Keratinocyte (primary cell): ENCODE results near the gene DRGX. TPM values are rescaled to one million over a fixed set of nuclear protein-coding genes. Genes with fewer than 3 reads are reported as not detected.

Experiments
- DNase-seq: peaks from one replicate; pipeline ENCODE4 v3.0.0-alpha.2; 2011; ENCODE audit warnings: low read depth, missing footprints, low spot score
- FAIRE-seq: peaks from 2 replicates; lab custom pipeline; 2011; peaks lifted over from hg19 to GRCh38; lab: Jason Lieb, UNC
- H2AFZ ChIP-seq: 2 replicates; pipeline ENCODE4 v1.6.0; 2012; ENCODE audit warnings: low read length, control low read depth, inconsistent platforms; ENCODE audit not compliant: control insufficient read depth
- H3K27ac ChIP-seq: 2 replicates; pipeline ENCODE4 v1.5.1; 2011; ENCODE audit warnings: low read length; ENCODE audit not compliant: control insufficient read depth, insufficient read depth
- H3K27me3 ChIP-seq: 3 replicates; pipeline ENCODE4 v1.6.0; 2011; ENCODE audit warnings: low read length; ENCODE audit not compliant: control insufficient read depth, insufficient read depth; ENCODE audit errors: extremely low read depth
- H3K36me3 ChIP-seq, 2 experiments: 2 replicates in 1 of 2; 3 replicates in 1 of 2; pipeline ENCODE4 v1.5.1; 2011; ENCODE audit warnings: low read length in 2 of 2, mild to moderate bottlenecking in 1 of 2; ENCODE audit not compliant: control insufficient read depth in 2 of 2, insufficient read depth in 2 of 2; ENCODE audit errors: extremely low read depth in 1 of 2
- H3K4me1 ChIP-seq: 3 replicates; pipeline ENCODE4 v1.5.1; 2011; ENCODE audit warnings: low read length; ENCODE audit not compliant: control insufficient read depth, insufficient read depth; ENCODE audit errors: extremely low read depth
- H3K4me2 ChIP-seq: 3 replicates; pipeline ENCODE4 v1.6.0; 2011; ENCODE audit warnings: low read depth, low read length; ENCODE audit not compliant: control insufficient read depth, insufficient read depth; ENCODE audit errors: extremely low read depth
- H3K4me3 ChIP-seq, 3 experiments: fragments of 200-600 bp in 1 of 3; sonication (generic) in 1 of 3; 2 replicates in 2 of 3; 3 replicates in 1 of 3; pipeline ENCODE4 v1.5.1; 2011 to 2016; ENCODE audit warnings: low read length in 3 of 3, mild to moderate bottlenecking in 3 of 3, control low read depth in 2 of 3, inconsistent platforms in 1 of 3, low read depth in 1 of 3, mixed read lengths in 1 of 3, mixed run types in 1 of 3, moderate library complexity in 1 of 3; ENCODE audit not compliant: control insufficient read depth in 2 of 3, insufficient read depth in 2 of 3; ENCODE audit errors: extremely low read depth in 1 of 3
- H3K79me2 ChIP-seq: 2 replicates; pipeline ENCODE4 v1.6.0; 2012; ENCODE audit warnings: low read length; ENCODE audit not compliant: control insufficient read depth, insufficient read depth
- H3K9ac ChIP-seq: 3 replicates; pipeline ENCODE4 v1.6.0; 2011; ENCODE audit warnings: low read length; ENCODE audit not compliant: control insufficient read depth, insufficient read depth; ENCODE audit errors: extremely low read depth
- H3K9me1 ChIP-seq: 3 replicates; pipeline ENCODE4 v1.6.0; 2011; ENCODE audit warnings: low read length; ENCODE audit not compliant: control insufficient read depth, insufficient read depth; ENCODE audit errors: extremely low read depth
- H3K9me3 ChIP-seq: 2 replicates; pipeline ENCODE4 v1.5.1; 2012; ENCODE audit warnings: low read depth, low read length; ENCODE audit not compliant: control insufficient read depth
- H4K20me1 ChIP-seq: 3 replicates; pipeline ENCODE4 v1.6.0; 2011; ENCODE audit warnings: low read length; ENCODE audit not compliant: control insufficient read depth, insufficient read depth; ENCODE audit errors: extremely low read depth
- EZH2 ChIP-seq: IDR thresholded peaks from one replicate; pipeline ENCODE4 v1.6.1; 2012; ENCODE audit warnings: inconsistent platforms, mild to moderate bottlenecking, low read length, moderate library complexity
- dilution Hi-C: fragments of 300-500 bp; cut with MboI; formaldehyde crosslinking; loops from one replicate; pipeline ENCODE4 v1.7.0; 2020; ENCODE audit warnings: low sequenced_read_pairs; ENCODE audit not compliant: extremely low pct_ligation_motif_present
- polyA plus RNA-seq, 5 experiments: library from polyadenylated mRNA; depleted of rRNA in 3 of 5; stranded (reverse) in 3 of 5; stranded (forward) in 1 of 5; unstranded in 1 of 5; fragments of >200 nt; gene quantifications; 1 replicate in 1 of 5; 2 replicates in 3 of 5; 3 replicates in 1 of 5; pipeline versions ENCODE4 v1.2.1 to v1.2.3, GENCODE V29; 2011 to 2012; ENCODE audit warnings: missing spikeins in 2 of 5, low read depth in 1 of 5, low replicate concordance in 1 of 5
- TF ChIP-seq, protein P1 (sequence below), 3 experiments: IDR thresholded peaks in 1 of 3; conservative IDR thresholded peaks in 1 of 3; optimal IDR thresholded peaks in 1 of 3; 2 replicates in 2 of 3; 3 replicates in 1 of 3; pipeline versions ENCODE3 to v1.5.1; 2011; ENCODE audit warnings: low read length in 3 of 3, mild to moderate bottlenecking in 3 of 3, moderate library complexity in 2 of 3, control low read depth in 1 of 3, inconsistent platforms in 1 of 3; ENCODE audit not compliant: insufficient read depth in 2 of 3; ENCODE audit errors: extremely low read depth in 1 of 3

The DRGX gene
- polyA plus RNA-seq, 1 donor (not counting 4 experiments of a cell fraction or from before 2014, with no cell fraction given), result not detected

DNA sequence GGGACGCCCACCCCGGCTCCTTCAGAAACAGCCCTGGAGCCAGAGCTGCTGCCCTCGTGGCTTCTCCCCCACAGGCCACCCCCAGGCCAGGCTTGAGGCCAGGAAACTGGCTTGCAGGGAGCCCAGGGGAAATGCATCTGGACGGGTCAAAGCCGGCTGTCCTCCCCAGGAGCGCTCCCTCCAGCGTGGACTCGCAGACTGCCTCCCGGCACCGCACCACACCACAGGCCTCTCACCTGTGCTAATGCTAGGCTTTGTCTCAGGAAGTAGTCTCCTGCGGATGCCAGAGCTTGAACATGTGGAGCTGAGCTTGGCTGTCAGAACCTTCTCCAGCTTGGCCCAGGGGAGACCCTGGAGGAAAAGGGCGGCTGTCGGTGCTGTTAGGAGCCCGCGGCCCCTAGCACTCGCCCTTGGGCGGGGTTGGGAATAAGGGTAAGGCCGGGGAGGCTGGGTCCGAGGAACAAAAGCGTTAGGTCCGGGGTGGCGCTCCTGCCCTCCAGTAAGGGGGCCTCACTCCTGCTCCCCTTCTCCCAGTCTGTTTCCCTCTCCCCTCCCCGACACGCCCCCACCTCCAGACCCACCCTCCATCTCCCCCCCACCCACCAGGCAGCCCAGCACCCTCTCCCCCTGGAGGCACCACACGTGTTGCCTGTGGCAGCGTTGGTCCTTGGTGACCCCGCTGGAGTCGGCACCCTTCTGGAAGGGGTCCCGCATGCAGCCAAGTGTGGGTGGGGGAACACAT, 21.6 kb upstream of the DRGX start:
- no peaks in the 10 kb centered on the region for H4K20me1 ChIP-seq
- no peak overlapping the region for H3K27ac ChIP-seq
- no peaks in the 10 kb centered on the region for H3K9me1 ChIP-seq
- no peaks in the 10 kb centered on the region for H3K79me2 ChIP-seq
- peaks cover 16% of the 10 kb centered on the region for H3K4me1 ChIP-seq
- no peaks in the 10 kb centered on the region for H3K27me3 ChIP-seq
- no peak overlapping the region for H2AFZ ChIP-seq
- no peaks in the 10 kb centered on the region for H3K9me3 ChIP-seq
- H3K4me3 ChIP-seq, result no peak overlapping the region
- H3K4me2 ChIP-seq, result no peak overlapping the region
- no peaks in the 10 kb centered on the region for H3K36me3 ChIP-seq
- no peak for DNase-seq
- no peak for FAIRE-seq
- H3K9ac ChIP-seq, result no peak overlapping the region
- dilution Hi-C loops, result no loop called here
- TF ChIP-seq, protein P1, sequence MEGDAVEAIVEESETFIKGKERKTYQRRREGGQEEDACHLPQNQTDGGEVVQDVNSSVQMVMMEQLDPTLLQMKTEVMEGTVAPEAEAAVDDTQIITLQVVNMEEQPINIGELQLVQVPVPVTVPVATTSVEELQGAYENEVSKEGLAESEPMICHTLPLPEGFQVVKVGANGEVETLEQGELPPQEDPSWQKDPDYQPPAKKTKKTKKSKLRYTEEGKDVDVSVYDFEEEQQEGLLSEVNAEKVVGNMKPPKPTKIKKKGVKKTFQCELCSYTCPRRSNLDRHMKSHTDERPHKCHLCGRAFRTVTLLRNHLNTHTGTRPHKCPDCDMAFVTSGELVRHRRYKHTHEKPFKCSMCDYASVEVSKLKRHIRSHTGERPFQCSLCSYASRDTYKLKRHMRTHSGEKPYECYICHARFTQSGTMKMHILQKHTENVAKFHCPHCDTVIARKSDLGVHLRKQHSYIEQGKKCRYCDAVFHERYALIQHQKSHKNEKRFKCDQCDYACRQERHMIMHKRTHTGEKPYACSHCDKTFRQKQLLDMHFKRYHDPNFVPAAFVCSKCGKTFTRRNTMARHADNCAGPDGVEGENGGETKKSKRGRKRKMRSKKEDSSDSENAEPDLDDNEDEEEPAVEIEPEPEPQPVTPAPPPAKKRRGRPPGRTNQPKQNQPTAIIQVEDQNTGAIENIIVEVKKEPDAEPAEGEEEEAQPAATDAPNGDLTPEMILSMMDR (optimal IDR thresholded peaks at IDR 0.05 in 1 of 3, IDR thresholded peaks at IDR 0.05 in 1 of 3, conservative IDR thresholded peaks at IDR 0.05 in 1 of 3; ENCODE audit: extremely low read depth in 1 of 3, insufficient read depth in 2 of 3, low read length in 3 of 3), result no peak
- no peak for TF ChIP-seq EZH2

DNA sequence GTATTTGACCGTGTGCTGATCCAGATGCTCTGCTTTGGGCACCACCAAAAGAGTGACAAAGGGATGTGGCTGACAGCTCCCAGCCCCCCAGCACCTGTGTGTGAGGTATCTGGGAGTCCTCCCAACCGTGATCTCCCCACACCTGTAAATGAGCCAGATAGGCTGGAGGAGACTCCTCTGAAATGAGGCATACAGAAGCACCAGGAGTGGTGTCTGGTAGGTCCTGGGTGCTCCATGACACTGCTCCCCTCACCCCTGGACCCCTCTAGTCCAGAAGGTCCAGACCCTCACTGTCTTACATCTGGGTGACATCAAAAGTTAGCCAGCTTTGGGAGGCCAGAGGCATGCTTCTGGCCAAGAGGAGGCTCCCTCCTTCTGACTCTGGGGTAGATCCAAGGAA, 20.0 kb upstream of the DRGX start:
- no peak overlapping the region for H3K27ac ChIP-seq
- H3K27me3 ChIP-seq, result no peaks in the 10 kb centered on the region
- H3K79me2 ChIP-seq, result no peaks in the 10 kb centered on the region
- DNase-seq (no peak), FAIRE-seq (no peak)
- TF ChIP-seq, protein P1 (optimal IDR thresholded peaks at IDR 0.05 in 1 of 3, IDR thresholded peaks at IDR 0.05 in 1 of 3, conservative IDR thresholded peaks at IDR 0.05 in 1 of 3; ENCODE audit: extremely low read depth in 1 of 3, insufficient read depth in 2 of 3, low read length in 3 of 3), result no peak
- TF ChIP-seq EZH2, result no peak
- H3K9me3 ChIP-seq, result no peaks in the 10 kb centered on the region
- no peak overlapping the region for H3K4me3 ChIP-seq
- H3K9ac ChIP-seq, result no peak overlapping the region
- H3K4me2 ChIP-seq, result no peak overlapping the region
- H4K20me1 ChIP-seq, result no peaks in the 10 kb centered on the region
- dilution Hi-C loops, result no loop called here
- H3K9me1 ChIP-seq, result no peaks in the 10 kb centered on the region
- no peaks in the 10 kb centered on the region for H3K36me3 ChIP-seq
- no peak overlapping the region for H2AFZ ChIP-seq
- peaks cover 16% of the 10 kb centered on the region for H3K4me1 ChIP-seq
